HepG2 (cell line): Measurements from ENCODE around the gene GABRB1. TPM values are rescaled to one million over a fixed set of nuclear protein-coding genes. Genes with fewer than 3 reads are reported as not detected.

Experiments used
- ASH2L ChIP-seq: fragments of 300-600, 200-600 bp; sonication (generic); IDR thresholded peaks from 2 replicates; pipeline ENCODE4 v1.7.0; 2017; ENCODE audit warnings: low read depth, mild to moderate bottlenecking, moderate library complexity, mixed read lengths, low read length; ENCODE audit not compliant: insufficient read length
- ATF1 ChIP-seq: IDR thresholded peaks from 2 replicates; pipeline ENCODE4 v1.6.1; 2016; ENCODE audit warnings: mild to moderate bottlenecking, control low read depth
- DRAP1 ChIP-seq: IDR thresholded peaks from 2 replicates; pipeline ENCODE4 v1.6.1; 2016; ENCODE audit warnings: missing genetic modification reagents, missing compliant biosample characterization
- FOXP1 ChIP-seq, 2 experiments: fragments of 450-650 bp in 1 of 2; IDR thresholded peaks; 2 replicates each; pipeline ENCODE4 v1.6.1; 2017 to 2018; ENCODE audit warnings: antibody characterized with exemption in 1 of 2
- HMG20A ChIP-seq: IDR thresholded peaks from 2 replicates; pipeline ENCODE4 v1.6.1; 2016; ENCODE audit warnings: borderline replicate concordance
- MAFF ChIP-seq: IDR thresholded peaks from 2 replicates; pipeline ENCODE4 v1.6.1; 2011; ENCODE audit warnings: low read depth, low read length, improper control_type of control experiment
- SATB2 ChIP-seq: sonication (generic); formaldehyde crosslinking; IDR thresholded peaks from 2 replicates; pipeline ENCODE4 v1.5.0; 2020; ENCODE audit warnings: missing genetic modification reagents
- SOX13 ChIP-seq, 3 experiments: fragments of 450-650 bp in 1 of 3; sonication (generic) in 1 of 3; formaldehyde crosslinking in 1 of 3; IDR thresholded peaks in 2 of 3; conservative IDR thresholded peaks in 1 of 3; 2 replicates each; pipeline versions ENCODE4 v1.5.0 to v1.6.1; 2016 to 2020; ENCODE audit warnings: antibody characterized with exemption in 1 of 3, mild to moderate bottlenecking in 1 of 3, missing compliant biosample characterization in 1 of 3, missing genetic modification reagents in 1 of 3, moderate library complexity in 1 of 3
- ZNF160 ChIP-seq: sonication (generic); formaldehyde crosslinking; IDR thresholded peaks from 2 replicates; pipeline ENCODE4 v1.8.0; 2022; ENCODE audit warnings: mild to moderate bottlenecking, inconsistent platforms, missing genetic modification reagents
- ZNF780A ChIP-seq: sonication (generic); formaldehyde crosslinking; IDR thresholded peaks from 2 replicates; pipeline ENCODE4 v1.8.0; 2022; ENCODE audit warnings: mild to moderate bottlenecking, missing genetic modification reagents, moderate library complexity
- ZNF841 ChIP-seq: sonication (generic); formaldehyde crosslinking; IDR thresholded peaks from 2 replicates; pipeline ENCODE4 v1.8.1; 2023; ENCODE audit warnings: missing genetic modification reagents, borderline replicate concordance
- ZSCAN12 ChIP-seq: sonication (generic); formaldehyde crosslinking; IDR thresholded peaks from 2 replicates; pipeline ENCODE4 v1.9.0; 2021; ENCODE audit warnings: mild to moderate bottlenecking, missing genetic modification reagents
- polyA plus RNA-seq, 8 experiments: library from polyadenylated mRNA; depleted of rRNA in 3 of 8; stranded (reverse) in 7 of 8; unstranded in 1 of 8; fragments of >200 nt; fragmentation: Illumina TruSeq in 4 of 8; extraction: Trizol in 4 of 8; gene quantifications; 2 replicates each; pipeline versions ENCODE4 v1.2.1 to v1.2.3, GENCODE V29; 2011 to 2016; ENCODE audit warnings: low read depth in 4 of 8, missing spikeins in 1 of 8, mixed read lengths in 1 of 8; ENCODE audit not compliant: insufficient read depth in 1 of 8
- total RNA-seq, 5 experiments: library from RNA; depleted of rRNA; stranded (reverse); fragments of >200 nt; fragmentation: Illumina TruSeq; extraction: Trizol; gene quantifications; 2 replicates each; pipeline ENCODE4 v1.2.3, GENCODE V29; 2016; ENCODE audit warnings: low read depth in 1 of 5
- TF ChIP-seq, protein P1 (sequence below): sonication (generic); formaldehyde crosslinking; IDR thresholded peaks from 2 replicates; pipeline ENCODE4 v1.4.0; 2020; ENCODE audit warnings: missing genetic modification reagents
- TF ChIP-seq, protein P2 (sequence below): sonication (generic); formaldehyde crosslinking; IDR thresholded peaks from 2 replicates; pipeline ENCODE4 v1.4.0; 2020; ENCODE audit warnings: missing genetic modification reagents, mild to moderate bottlenecking, borderline replicate concordance
- TF ChIP-seq, protein P3 (sequence below): sonication (generic); IDR thresholded peaks from 2 replicates; pipeline ENCODE4 v1.6.1; 2016; ENCODE audit warnings: low read depth, borderline replicate concordance
- TF ChIP-seq, protein P4 (sequence below): sonication (generic); formaldehyde crosslinking; IDR thresholded peaks from 2 replicates; pipeline ENCODE4 v1.4.0; 2020; ENCODE audit warnings: mild to moderate bottlenecking, missing genetic modification reagents, borderline replicate concordance

The GABRB1 gene
- total and polyA plus RNA-seq, 2 of the 13 experiments (the other 11 are each of a cell fraction or from before 2014, with no cell fraction given), result not detected

DNA sequence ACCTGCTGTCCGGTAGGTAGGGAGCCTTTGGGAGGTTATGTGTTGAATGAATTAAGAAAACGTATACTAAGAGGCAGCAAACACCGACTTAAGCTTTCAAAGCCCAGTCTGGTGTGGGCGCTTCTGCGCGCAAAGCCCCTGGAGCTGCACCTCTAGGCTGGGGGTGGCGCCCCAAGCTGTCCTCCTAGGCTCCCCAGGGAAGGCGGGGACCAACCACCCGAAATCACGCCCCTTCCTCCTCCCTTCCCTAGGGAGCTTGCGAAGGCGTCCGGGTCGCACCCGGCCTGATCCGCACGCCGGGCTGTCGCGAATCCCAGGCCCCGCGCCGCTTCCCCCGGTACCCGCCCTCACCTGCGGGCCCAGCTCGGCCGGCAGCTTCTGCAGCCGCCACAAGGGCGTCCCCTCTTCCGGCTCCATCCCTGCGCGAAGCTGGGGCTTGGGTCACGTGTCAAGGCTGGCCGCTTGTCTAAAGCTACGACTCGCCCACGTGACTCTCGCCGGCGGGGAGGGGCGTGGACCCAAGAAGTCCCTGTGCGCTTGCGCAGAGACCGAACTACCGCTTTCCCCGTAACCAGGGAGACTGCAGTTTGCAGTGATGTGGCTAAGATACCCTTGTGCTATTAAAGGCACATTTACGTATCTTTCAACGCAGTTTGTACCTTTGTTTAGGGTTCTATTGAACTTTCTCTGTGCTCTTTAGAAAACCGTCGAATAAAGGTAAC, 432.0 kb downstream of the GABRB1 start, which contains the start of gene COMMD8 (continued):
- TF ChIP-seq, protein P1, sequence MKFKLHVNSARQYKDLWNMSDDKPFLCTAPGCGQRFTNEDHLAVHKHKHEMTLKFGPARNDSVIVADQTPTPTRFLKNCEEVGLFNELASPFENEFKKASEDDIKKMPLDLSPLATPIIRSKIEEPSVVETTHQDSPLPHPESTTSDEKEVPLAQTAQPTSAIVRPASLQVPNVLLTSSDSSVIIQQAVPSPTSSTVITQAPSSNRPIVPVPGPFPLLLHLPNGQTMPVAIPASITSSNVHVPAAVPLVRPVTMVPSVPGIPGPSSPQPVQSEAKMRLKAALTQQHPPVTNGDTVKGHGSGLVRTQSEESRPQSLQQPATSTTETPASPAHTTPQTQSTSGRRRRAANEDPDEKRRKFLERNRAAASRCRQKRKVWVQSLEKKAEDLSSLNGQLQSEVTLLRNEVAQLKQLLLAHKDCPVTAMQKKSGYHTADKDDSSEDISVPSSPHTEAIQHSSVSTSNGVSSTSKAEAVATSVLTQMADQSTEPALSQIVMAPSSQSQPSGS (CRISPR knock-in tag), result no peak
- TF ChIP-seq, protein P2, sequence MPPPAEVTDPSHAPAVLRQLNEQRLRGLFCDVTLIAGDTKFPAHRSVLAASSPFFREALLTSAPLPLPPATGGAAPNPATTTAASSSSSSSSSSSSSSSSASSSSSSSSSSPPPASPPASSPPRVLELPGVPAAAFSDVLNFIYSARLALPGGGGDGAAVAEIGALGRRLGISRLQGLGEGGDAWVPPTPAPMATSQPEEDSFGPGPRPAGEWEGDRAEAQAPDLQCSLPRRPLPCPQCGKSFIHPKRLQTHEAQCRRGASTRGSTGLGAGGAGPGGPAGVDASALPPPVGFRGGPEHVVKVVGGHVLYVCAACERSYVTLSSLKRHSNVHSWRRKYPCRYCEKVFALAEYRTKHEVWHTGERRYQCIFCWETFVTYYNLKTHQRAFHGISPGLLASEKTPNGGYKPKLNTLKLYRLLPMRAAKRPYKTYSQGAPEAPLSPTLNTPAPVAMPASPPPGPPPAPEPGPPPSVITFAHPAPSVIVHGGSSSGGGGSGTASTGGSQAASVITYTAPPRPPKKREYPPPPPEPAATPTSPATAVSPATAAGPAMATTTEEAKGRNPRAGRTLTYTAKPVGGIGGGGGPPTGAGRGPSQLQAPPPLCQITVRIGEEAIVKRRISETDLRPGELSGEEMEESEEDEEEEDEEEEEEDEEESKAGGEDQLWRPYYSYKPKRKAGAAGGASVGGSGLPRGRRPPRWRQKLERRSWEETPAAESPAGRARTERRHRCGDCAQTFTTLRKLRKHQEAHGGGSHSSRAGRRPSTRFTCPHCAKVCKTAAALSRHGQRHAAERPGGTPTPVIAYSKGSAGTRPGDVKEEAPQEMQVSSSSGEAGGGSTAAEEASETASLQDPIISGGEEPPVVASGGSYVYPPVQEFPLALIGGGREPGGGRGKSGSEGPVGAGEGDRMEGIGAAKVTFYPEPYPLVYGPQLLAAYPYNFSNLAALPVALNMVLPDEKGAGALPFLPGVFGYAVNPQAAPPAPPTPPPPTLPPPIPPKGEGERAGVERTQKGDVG (CRISPR knock-in tag), result no peak
- TF ChIP-seq DRAP1 (CRISPR knock-in tag) (peak; percentile 89), ATF1 (CRISPR knock-in tag) (no peak), ZNF160 (CRISPR knock-in tag) (no peak), ZSCAN12 (no peak), MAFF (no peak), ZNF841 (CRISPR knock-in tag) (no peak), ZNF780A (CRISPR knock-in tag) (no peak), FOXP1 (IDR thresholded peaks at IDR 0.05) (no peak), FOXP1 (CRISPR knock-in tag; IDR thresholded peaks at IDR 0.05) (no peak), SATB2 (CRISPR knock-in tag) (peak; percentile 71; the same call in 1 of the 2 replicates), SOX13 (IDR thresholded peaks at IDR 0.05) (no peak), SOX13 (CRISPR knock-in tag; conservative IDR thresholded peaks at IDR 0.05 in 1 of 2, IDR thresholded peaks at IDR 0.05 in 1 of 2) (0 out of 4 replicates have a peak, but pooled peaks of 1 of the 2 experiments have one; percentile 15), HMG20A (CRISPR knock-in tag) (0 out of 2 replicates have a peak, but pooled peaks have one; percentile 10), ASH2L (peak; percentile 63)
- TF ChIP-seq, protein P3, sequence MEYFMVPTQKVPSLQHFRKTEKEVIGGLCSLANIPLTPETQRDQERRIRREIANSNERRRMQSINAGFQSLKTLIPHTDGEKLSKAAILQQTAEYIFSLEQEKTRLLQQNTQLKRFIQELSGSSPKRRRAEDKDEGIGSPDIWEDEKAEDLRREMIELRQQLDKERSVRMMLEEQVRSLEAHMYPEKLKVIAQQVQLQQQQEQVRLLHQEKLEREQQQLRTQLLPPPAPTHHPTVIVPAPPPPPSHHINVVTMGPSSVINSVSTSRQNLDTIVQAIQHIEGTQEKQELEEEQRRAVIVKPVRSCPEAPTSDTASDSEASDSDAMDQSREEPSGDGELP, result peak; percentile 26; the same call in 1 of the 2 replicates
- TF ChIP-seq, protein P4, sequence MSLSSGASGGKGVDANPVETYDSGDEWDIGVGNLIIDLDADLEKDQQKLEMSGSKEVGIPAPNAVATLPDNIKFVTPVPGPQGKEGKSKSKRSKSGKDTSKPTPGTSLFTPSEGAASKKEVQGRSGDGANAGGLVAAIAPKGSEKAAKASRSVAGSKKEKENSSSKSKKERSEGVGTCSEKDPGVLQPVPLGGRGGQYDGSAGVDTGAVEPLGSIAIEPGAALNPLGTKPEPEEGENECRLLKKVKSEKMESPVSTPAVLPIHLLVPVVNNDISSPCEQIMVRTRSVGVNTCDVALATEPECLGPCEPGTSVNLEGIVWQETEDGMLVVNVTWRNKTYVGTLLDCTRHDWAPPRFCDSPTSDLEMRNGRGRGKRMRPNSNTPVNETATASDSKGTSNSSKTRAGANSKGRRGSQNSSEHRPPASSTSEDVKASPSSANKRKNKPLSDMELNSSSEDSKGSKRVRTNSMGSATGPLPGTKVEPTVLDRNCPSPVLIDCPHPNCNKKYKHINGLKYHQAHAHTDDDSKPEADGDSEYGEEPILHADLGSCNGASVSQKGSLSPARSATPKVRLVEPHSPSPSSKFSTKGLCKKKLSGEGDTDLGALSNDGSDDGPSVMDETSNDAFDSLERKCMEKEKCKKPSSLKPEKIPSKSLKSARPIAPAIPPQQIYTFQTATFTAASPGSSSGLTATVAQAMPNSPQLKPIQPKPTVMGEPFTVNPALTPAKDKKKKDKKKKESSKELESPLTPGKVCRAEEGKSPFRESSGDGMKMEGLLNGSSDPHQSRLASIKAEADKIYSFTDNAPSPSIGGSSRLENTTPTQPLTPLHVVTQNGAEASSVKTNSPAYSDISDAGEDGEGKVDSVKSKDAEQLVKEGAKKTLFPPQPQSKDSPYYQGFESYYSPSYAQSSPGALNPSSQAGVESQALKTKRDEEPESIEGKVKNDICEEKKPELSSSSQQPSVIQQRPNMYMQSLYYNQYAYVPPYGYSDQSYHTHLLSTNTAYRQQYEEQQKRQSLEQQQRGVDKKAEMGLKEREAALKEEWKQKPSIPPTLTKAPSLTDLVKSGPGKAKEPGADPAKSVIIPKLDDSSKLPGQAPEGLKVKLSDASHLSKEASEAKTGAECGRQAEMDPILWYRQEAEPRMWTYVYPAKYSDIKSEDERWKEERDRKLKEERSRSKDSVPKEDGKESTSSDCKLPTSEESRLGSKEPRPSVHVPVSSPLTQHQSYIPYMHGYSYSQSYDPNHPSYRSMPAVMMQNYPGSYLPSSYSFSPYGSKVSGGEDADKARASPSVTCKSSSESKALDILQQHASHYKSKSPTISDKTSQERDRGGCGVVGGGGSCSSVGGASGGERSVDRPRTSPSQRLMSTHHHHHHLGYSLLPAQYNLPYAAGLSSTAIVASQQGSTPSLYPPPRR, result no peak
